Keratinocyte (primary cell): ENCODE measurements around the gene DLGAP1. TPM values are rescaled to one million over a fixed set of nuclear protein-coding genes. Genes with fewer than 3 reads are reported as not detected.

ENCODE experiments used
- DNase-seq: peaks from one replicate; pipeline ENCODE4 v3.0.0-alpha.2; 2011; ENCODE audit warnings: low read depth, missing footprints, low spot score
- FAIRE-seq: peaks from 2 replicates; lab custom pipeline; 2011; peaks lifted over from hg19 to GRCh38; lab: Jason Lieb, UNC
- H2AFZ ChIP-seq: 2 replicates; pipeline ENCODE4 v1.6.0; 2012; ENCODE audit warnings: low read length, control low read depth, inconsistent platforms; ENCODE audit not compliant: control insufficient read depth
- H3K27ac ChIP-seq: 2 replicates; pipeline ENCODE4 v1.5.1; 2011; ENCODE audit warnings: low read length; ENCODE audit not compliant: control insufficient read depth, insufficient read depth
- H3K27me3 ChIP-seq: 3 replicates; pipeline ENCODE4 v1.6.0; 2011; ENCODE audit warnings: low read length; ENCODE audit not compliant: control insufficient read depth, insufficient read depth; ENCODE audit errors: extremely low read depth
- H3K36me3 ChIP-seq, 2 experiments: 2 replicates in 1 of 2; 3 replicates in 1 of 2; pipeline ENCODE4 v1.5.1; 2011; ENCODE audit warnings: low read length in 2 of 2, mild to moderate bottlenecking in 1 of 2; ENCODE audit not compliant: control insufficient read depth in 2 of 2, insufficient read depth in 2 of 2; ENCODE audit errors: extremely low read depth in 1 of 2
- H3K4me1 ChIP-seq: 3 replicates; pipeline ENCODE4 v1.5.1; 2011; ENCODE audit warnings: low read length; ENCODE audit not compliant: control insufficient read depth, insufficient read depth; ENCODE audit errors: extremely low read depth
- H3K4me2 ChIP-seq: 3 replicates; pipeline ENCODE4 v1.6.0; 2011; ENCODE audit warnings: low read depth, low read length; ENCODE audit not compliant: control insufficient read depth, insufficient read depth; ENCODE audit errors: extremely low read depth
- H3K4me3 ChIP-seq, 3 experiments: fragments of 200-600 bp in 1 of 3; sonication (generic) in 1 of 3; 2 replicates in 2 of 3; 3 replicates in 1 of 3; pipeline ENCODE4 v1.5.1; 2011 to 2016; ENCODE audit warnings: low read length in 3 of 3, mild to moderate bottlenecking in 3 of 3, control low read depth in 2 of 3, inconsistent platforms in 1 of 3, low read depth in 1 of 3, mixed read lengths in 1 of 3, mixed run types in 1 of 3, moderate library complexity in 1 of 3; ENCODE audit not compliant: control insufficient read depth in 2 of 3, insufficient read depth in 2 of 3; ENCODE audit errors: extremely low read depth in 1 of 3
- H3K79me2 ChIP-seq: 2 replicates; pipeline ENCODE4 v1.6.0; 2012; ENCODE audit warnings: low read length; ENCODE audit not compliant: control insufficient read depth, insufficient read depth
- H3K9ac ChIP-seq: 3 replicates; pipeline ENCODE4 v1.6.0; 2011; ENCODE audit warnings: low read length; ENCODE audit not compliant: control insufficient read depth, insufficient read depth; ENCODE audit errors: extremely low read depth
- H3K9me1 ChIP-seq: 3 replicates; pipeline ENCODE4 v1.6.0; 2011; ENCODE audit warnings: low read length; ENCODE audit not compliant: control insufficient read depth, insufficient read depth; ENCODE audit errors: extremely low read depth
- H3K9me3 ChIP-seq: 2 replicates; pipeline ENCODE4 v1.5.1; 2012; ENCODE audit warnings: low read depth, low read length; ENCODE audit not compliant: control insufficient read depth
- H4K20me1 ChIP-seq: 3 replicates; pipeline ENCODE4 v1.6.0; 2011; ENCODE audit warnings: low read length; ENCODE audit not compliant: control insufficient read depth, insufficient read depth; ENCODE audit errors: extremely low read depth
- EZH2 ChIP-seq: IDR thresholded peaks from one replicate; pipeline ENCODE4 v1.6.1; 2012; ENCODE audit warnings: inconsistent platforms, mild to moderate bottlenecking, low read length, moderate library complexity
- dilution Hi-C: fragments of 300-500 bp; cut with MboI; formaldehyde crosslinking; loops from one replicate; pipeline ENCODE4 v1.7.0; 2020; ENCODE audit warnings: low sequenced_read_pairs; ENCODE audit not compliant: extremely low pct_ligation_motif_present
- polyA plus RNA-seq, 5 experiments: library from polyadenylated mRNA; depleted of rRNA in 3 of 5; stranded (reverse) in 3 of 5; stranded (forward) in 1 of 5; unstranded in 1 of 5; fragments of >200 nt; gene quantifications; 1 replicate in 1 of 5; 2 replicates in 3 of 5; 3 replicates in 1 of 5; pipeline versions ENCODE4 v1.2.1 to v1.2.3, GENCODE V29; 2011 to 2012; ENCODE audit warnings: missing spikeins in 2 of 5, low read depth in 1 of 5, low replicate concordance in 1 of 5
- TF ChIP-seq, protein P1 (sequence below), 3 experiments: IDR thresholded peaks in 1 of 3; conservative IDR thresholded peaks in 1 of 3; optimal IDR thresholded peaks in 1 of 3; 2 replicates in 2 of 3; 3 replicates in 1 of 3; pipeline versions ENCODE3 to v1.5.1; 2011; ENCODE audit warnings: low read length in 3 of 3, mild to moderate bottlenecking in 3 of 3, moderate library complexity in 2 of 3, control low read depth in 1 of 3, inconsistent platforms in 1 of 3; ENCODE audit not compliant: insufficient read depth in 2 of 3; ENCODE audit errors: extremely low read depth in 1 of 3

DLGAP1 gene
- polyA plus RNA-seq, 1 donor (not counting 4 experiments of a cell fraction or from before 2014, with no cell fraction given): not detected

GRCh38 chr18:3538954-3539617 lies 916.0 kb downstream of the DLGAP1 start:
- H4K20me1 ChIP-seq: no peaks in the 10 kb centered on the region
- H3K79me2 ChIP-seq: no peaks in the 10 kb centered on the region
- no peak overlapping the region for H2AFZ ChIP-seq
- H3K27ac ChIP-seq: no peak overlapping the region
- H3K9ac ChIP-seq: no peak overlapping the region
- H3K4me1 ChIP-seq: peaks cover 12% of the 10 kb centered on the region
- H3K9me1 ChIP-seq: no peaks in the 10 kb centered on the region
- H3K9me3 ChIP-seq: no peaks in the 10 kb centered on the region
- H3K4me3 ChIP-seq: no peak overlapping the region
- H3K36me3 ChIP-seq: no peaks in the 10 kb centered on the region
- TF ChIP-seq, protein P1, sequence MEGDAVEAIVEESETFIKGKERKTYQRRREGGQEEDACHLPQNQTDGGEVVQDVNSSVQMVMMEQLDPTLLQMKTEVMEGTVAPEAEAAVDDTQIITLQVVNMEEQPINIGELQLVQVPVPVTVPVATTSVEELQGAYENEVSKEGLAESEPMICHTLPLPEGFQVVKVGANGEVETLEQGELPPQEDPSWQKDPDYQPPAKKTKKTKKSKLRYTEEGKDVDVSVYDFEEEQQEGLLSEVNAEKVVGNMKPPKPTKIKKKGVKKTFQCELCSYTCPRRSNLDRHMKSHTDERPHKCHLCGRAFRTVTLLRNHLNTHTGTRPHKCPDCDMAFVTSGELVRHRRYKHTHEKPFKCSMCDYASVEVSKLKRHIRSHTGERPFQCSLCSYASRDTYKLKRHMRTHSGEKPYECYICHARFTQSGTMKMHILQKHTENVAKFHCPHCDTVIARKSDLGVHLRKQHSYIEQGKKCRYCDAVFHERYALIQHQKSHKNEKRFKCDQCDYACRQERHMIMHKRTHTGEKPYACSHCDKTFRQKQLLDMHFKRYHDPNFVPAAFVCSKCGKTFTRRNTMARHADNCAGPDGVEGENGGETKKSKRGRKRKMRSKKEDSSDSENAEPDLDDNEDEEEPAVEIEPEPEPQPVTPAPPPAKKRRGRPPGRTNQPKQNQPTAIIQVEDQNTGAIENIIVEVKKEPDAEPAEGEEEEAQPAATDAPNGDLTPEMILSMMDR (optimal IDR thresholded peaks at IDR 0.05 in 1 of 3, IDR thresholded peaks at IDR 0.05 in 1 of 3, conservative IDR thresholded peaks at IDR 0.05 in 1 of 3; ENCODE audit: extremely low read depth in 1 of 3, insufficient read depth in 2 of 3, low read length in 3 of 3): peak in 1 of 3 experiments; percentile 5
- no peak for TF ChIP-seq EZH2
- dilution Hi-C loops: no loop called here
- DNase-seq (no peak), FAIRE-seq (no peak)
- no peaks in the 10 kb centered on the region for H3K27me3 ChIP-seq
- H3K4me2 ChIP-seq: no peak overlapping the region

GRCh38 chr18:3538456-3538855 lies 916.7 kb downstream of the DLGAP1 start:
- Histone ChIP-seq H3K9ac (no peak overlapping the region), H3K4me1 (peaks cover 12% of the 10 kb centered on the region), H3K4me3 (no peak overlapping the region), H4K20me1 (no peaks in the 10 kb centered on the region), H3K36me3 (no peaks in the 10 kb centered on the region), H3K79me2 (no peaks in the 10 kb centered on the region), H3K27ac (no peak overlapping the region), H3K27me3 (no peaks in the 10 kb centered on the region), H2AFZ (no peak overlapping the region), H3K4me2 (no peak overlapping the region), H3K9me1 (no peaks in the 10 kb centered on the region), H3K9me3 (no peaks in the 10 kb centered on the region)
- DNase-seq: no peak
- FAIRE-seq: no peak
- dilution Hi-C loops: no loop called here
- TF ChIP-seq, protein P1 (optimal IDR thresholded peaks at IDR 0.05 in 1 of 3, IDR thresholded peaks at IDR 0.05 in 1 of 3, conservative IDR thresholded peaks at IDR 0.05 in 1 of 3; ENCODE audit: extremely low read depth in 1 of 3, insufficient read depth in 2 of 3, low read length in 3 of 3): no peak
- no peak for TF ChIP-seq EZH2
